Muscle of back (tissue), 11 donors: ENCODE results near the gene ZNF407. TPM values are rescaled to one million over a fixed set of nuclear protein-coding genes. Genes with fewer than 3 reads are reported as not detected.

ENCODE experiments used
- DNase-seq, 3 donors: peaks; one replicate each; pipeline versions ENCODE4 v3.0.0 to v3.0.0-alpha.2; 2013
- polyA plus RNA-seq, 10 donors: library from polyadenylated mRNA; unstranded; fragments of 120-200 nt; gene quantifications; one replicate each; pipeline ENCODE4 v1.2.1, GENCODE V29; 2013; ENCODE audit not compliant: insufficient read length in 10 of 10

Gene ZNF407
- polyA plus RNA-seq, 10 donors = 4.8 to 7.5 (median 6.0) TPM

DNA sequence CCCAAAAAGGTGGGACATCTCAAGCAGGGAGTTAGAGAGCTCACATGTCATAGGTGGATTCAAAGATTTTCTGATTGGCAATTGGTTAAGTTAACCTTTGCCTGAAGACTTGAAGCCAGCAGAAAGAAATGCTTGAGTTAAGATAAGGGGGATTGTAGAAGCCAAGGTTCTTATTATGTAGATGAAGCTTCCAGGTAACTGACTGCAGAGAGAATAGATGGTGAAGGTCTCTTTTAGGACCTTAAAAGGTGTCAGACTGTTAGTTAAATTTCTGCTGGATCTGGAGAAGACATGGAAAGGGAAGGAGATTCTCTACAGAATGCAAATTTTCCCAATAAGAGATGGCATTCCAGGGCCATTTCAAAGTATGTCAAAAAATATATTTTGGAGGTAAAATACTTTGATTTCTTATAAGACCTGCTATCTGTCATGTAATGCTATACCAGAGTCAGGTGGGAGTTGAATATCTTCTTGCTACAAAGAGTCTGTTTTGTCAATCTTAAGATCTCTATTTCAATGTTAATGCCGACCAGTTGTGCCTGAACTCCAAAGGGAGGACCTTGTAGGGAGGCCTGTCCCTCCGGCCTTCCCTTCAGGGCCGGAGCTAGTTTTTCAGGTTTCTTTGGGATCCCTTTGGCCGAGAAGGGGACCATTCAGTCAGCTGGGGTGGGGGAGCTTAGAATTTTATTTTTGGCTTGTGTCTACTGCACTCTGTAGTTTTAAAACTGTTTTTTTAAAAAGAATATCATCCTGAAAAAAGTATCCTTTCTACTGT is 330.7 kb downstream of the ZNF407 start:
- no peak for DNase-seq

DNA sequence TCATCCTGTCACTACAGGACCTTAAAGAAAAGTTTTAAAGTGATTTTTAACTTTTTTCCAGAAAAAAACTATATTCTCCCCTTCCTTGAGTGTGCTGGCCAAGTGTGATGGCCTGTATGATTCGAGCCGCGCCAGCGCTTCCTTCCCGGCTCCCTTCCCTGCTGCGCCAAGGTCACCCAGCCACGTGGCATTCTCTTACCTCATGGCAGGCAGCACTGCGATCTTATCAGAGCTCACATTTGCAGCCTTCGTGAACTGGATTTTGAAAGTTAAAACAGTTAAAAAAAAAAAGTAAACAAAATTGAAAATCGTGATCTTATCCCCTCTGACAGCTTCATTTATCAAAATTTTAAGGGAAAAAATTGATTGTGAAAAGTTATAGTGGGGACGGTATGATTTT is 331.4 kb downstream of the ZNF407 start:
- no peak for DNase-seq

DNA sequence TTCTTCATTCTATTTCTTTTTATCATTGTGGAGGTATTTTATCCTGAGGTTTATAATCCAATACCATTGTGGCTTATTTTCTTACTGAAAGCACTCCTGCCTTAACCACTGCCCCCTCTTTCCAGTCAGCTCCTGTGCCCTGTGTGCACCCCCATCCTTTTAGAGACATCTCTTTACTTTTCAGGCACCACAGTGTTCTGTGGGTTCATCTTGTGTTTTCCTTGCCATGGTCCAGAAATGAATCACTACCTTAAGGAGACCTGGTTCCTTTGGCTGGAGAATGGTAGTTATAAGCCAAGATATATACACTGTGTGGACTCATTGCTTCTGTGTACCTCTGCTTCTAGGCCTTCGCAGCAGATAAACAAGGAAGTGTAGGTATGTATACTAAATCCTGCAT is 332.9 kb downstream of the ZNF407 start:
- DNase-seq = no peak

DNA sequence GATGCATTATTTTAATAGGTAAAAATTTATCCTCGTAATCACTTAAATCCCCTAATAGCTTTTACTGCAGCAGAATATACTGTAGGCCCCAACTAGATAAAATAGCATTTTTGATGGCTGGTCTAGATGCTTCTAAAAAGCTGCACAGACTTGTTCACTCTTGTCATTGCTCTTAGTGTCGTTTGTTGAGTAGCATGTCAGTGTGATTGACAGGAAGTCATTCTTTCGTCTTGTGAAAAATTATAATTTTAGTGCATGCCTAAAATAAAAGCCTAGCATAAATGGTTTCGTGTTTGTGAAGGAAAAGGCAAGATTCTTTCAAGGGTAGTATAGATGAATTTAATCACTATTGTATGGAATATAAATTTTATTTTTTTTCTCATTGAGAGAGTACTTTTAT is 336.3 kb downstream of the ZNF407 start:
- DNase-seq = no peak

DNA sequence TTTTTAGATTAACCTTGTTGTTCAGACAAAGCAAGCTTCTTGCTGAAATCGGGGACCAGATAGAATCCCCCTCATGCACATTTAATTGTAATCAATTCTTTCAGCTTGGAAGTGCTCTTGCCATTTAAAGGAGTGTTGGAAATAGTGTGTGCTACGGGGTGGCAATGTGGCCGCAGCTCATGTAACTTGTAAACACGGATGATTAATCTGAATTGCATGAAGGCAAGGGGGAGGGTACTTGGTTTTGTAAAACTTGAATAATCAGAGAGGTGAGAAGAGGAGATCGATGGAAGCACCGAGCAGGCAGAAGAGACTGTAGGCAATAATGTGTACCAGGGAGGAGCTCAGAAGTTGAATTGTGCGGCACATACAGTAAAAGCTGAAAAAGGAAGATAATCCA is 337.8 kb downstream of the ZNF407 start:
- DNase-seq = no peak

DNA sequence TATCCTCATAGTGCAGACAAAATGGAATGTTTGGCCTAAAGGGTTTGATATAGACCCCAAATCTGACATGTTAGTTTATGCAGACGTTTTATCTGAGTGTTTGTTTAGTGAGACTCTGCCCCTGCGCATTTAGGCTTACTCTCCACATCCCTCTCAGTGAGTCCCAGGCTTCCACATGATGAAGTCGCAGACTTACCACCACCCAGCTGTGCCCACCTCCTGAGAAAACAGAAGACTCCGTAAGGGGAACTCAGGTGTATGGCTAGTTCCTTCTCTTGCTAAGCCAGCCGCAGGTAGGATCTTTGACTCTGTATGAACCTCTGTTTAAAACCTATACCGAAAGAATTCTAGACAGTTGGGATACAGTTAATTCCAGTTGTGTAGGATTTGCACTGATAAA is 338.7 kb downstream of the ZNF407 start:
- no peak for DNase-seq

DNA sequence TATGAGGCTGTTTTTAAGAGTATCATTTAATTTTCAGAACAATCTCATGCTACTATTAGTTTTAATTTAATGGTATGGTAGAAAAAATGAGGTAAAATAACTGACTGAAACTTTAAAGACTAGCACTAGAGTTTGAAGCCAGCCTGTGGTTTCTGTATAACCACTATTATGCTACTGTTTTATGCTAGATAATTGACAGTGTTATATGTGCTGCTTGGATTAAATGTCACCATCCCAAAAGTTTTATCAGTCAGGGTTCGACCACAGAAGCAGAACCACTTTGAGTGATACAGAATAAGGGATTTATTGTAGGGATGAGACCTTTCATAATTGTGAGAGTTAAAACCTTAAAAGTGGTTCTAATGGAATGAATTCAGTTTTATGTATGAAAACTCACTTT is 339.6 kb downstream of the ZNF407 start:
- DNase-seq = no peak

DNA sequence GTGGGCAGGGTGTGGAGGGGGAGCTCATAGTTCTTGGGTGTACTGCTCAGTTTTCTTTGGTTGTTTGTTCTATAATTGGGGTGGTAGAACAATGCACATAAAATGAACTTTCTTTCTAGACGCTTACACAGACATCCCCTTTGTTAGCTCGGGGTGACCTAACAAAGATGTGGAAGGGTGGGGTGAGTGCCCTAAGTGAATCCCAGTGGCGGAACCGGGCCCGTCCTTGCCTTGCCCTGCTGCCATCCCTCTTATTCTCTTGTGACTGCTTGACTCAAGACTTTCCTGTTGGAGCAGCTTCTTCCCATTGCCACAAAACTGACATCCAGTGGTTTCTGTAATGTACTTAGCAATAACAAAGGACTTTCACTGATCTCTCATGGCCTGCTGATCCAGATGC is 343.2 kb downstream of the ZNF407 start:
- DNase-seq = no peak

DNA sequence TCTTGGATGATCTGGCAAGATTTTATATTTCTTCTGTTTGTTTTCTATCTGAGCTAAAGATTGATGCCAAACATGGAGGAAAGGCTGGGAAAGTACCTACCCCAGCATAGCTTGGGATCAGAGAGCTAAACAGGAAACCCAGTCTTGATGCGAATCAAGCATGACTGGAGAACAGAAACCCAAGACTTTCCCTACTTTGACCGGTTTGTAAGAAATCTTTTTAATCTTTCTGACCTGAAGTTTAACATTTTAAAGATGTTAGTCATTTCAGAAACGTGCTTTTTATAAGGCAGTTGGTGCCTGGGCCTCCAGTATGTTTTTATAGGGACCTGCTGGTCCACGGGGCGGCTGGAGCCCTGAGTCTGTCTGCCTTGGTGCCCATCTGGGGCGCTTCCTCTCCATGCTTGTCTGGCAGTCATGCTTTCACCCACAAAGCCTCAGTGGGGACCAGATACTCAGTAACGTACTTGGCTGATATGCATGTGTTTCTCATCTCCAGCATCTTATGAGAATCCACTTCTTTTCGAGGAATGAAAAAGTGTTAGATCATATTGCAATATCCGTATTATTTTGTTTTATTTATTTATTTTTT is 344.7 kb downstream of the ZNF407 start:
- DNase-seq = no peak

DNA sequence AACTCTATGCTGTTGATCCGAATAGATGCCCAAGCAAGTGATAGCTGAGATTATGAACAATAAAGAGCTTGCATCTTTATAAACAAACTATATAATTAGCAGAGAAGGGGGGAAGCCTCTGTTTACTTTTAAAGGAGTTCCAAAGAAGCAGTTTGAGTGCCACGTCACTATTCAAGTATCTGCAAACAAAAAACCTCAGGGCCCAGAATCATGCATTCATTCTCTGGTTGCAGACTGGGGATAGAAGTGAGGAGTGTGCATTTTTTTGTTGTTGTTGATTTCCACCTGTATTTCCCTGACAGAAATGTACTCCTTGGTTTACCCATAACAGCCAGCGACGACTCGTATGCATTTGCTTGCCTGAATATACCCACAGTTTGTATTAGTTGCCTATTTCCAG is 347.0 kb downstream of the ZNF407 start:
- no peak for DNase-seq

DNA sequence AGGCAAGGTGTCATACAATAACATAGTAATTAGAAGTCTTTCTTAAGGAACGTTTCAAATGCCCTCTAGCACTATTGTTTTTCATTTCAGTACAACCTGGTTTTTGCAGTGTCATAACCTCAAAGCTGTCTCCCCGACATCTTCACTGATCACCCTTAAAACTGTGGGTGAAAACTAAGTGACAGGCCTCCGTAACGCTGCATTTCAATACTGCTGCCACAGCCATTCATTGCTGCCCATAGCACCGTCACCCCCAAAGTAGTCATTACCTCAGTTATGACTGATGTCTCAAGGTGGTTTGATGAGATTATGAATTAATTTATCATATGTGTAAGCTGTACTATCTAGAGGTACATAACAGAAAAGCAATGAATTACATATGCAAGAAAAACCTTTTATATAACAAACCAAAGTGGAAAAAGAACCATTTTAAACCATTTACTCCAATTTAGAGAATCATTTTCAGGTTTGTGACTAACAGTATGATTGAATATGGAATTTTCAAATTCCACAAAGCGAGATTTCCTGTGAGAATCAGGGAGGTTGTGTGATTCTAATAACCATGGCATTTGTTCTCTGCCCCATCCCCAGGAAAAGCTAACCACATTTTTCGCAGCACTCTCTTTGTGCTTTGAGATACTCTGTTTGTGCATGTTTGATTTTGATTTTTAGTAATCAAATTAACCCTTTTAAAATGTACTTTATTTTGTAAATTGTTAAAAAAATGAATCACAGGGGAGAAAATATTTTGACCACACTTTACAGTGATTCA is 348.3 kb downstream of the ZNF407 start:
- no peak for DNase-seq

DNA sequence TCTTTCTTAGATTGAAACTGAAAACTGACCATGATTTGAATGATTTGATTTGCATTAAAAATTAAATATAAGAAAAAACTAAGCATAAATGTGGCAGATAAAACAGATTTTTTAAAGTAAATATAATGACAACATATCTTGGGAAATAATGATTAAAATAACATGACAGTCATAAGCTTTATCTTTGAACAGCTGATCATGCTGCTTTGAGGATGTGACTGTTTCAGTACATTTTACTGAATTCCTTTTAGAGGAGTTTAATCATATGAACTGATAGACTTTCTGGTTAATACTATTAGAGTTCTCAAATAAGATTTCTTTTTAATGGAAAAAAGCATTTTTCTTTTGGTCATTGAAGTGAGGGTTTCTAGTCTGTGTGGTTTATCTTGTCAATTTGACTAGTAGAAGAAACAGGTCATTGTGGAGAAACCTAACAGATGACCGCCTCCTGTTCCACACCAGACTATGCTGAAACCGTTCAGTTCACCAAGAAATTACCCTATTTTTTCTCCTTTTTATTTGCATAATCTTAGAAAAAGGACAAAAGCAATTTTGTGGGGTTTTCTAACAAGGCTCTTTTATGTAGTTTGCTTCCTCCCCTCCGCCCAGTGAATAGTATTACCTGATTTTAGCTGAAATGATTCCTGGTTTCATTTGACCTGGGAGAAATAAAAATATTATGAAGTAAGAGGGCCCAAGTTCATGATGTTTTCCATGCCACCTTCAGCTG is 349.1 kb downstream of the ZNF407 start:
- DNase-seq = no peak

DNA sequence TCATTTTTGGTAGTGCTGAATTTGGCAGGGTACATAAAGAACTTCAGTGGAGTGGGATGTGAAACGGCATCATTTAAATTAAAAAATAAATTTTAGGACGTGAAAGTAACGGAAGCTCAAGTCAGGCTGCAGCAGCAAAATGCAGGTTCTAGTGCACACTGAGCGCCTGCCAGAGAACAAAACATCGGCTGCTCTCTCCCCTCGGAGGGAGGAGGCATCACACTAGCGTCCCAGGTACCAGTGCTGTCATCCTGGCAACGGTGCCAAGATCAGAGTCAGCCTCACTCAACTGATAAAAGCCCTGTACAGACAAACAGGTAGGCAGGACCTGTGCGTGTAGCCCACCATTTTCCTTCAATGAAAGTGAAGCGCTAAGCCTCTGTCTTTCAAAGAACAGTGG is 349.7 kb downstream of the ZNF407 start:
- no peak for DNase-seq

DNA sequence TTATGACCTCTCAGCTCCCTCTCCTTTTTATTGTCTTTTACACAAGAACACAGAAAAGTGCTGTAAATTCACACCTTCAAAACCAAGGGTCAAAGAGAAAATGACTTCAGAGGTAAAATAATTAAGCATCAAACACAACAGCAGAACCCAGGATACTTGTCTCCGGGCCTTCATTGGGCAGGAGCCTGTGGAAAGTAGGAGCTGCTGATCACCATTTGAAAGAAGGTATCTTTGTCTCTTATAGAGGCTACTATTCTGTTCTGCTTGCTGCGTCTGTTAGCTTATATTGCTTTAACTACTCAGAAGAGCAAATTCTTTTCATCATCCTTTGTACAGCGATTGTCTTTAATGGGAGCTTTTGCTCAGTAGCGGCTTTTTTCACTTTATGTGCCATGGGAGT is 350.2 kb downstream of the ZNF407 start:
- DNase-seq = no peak

DNA sequence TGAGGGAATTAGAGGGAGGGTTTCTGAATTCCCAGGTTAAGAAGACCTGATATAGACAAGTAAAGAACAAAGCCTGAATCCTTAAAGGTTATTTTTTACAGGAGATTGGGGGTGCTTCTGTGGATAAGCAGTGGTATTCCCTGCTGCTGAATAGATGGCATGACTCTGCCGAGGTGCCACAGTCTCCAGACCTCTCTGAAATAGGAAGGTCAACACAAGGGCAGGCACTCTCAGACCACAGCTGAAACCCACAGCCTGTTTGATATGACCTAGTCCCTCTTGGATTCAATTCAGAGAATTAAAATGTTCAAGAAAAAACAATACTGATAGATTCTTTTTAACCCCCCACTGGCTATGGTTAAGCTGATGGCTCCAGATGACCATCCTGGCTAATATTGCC is 351.9 kb downstream of the ZNF407 start:
- no peak for DNase-seq

DNA sequence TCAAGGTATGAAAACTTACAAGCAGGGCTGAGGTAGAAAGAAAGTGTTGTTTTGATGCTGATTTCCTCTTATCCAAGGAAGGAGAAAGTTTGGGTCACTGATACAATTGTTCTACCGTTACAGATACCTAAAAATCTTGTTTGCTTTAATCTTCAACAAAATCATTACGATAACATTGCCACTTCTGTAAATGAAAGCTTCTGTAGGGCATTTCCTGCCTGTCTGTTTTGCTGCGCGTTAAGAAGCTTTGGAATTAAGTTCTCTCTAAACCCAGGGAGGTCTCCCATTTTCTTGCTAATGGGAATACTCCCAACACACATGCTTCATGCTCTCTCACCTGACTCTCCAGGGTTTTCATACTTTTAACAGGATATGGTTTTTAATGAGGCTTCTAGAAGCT is 352.8 kb downstream of the ZNF407 start:
- no peak for DNase-seq

DNA sequence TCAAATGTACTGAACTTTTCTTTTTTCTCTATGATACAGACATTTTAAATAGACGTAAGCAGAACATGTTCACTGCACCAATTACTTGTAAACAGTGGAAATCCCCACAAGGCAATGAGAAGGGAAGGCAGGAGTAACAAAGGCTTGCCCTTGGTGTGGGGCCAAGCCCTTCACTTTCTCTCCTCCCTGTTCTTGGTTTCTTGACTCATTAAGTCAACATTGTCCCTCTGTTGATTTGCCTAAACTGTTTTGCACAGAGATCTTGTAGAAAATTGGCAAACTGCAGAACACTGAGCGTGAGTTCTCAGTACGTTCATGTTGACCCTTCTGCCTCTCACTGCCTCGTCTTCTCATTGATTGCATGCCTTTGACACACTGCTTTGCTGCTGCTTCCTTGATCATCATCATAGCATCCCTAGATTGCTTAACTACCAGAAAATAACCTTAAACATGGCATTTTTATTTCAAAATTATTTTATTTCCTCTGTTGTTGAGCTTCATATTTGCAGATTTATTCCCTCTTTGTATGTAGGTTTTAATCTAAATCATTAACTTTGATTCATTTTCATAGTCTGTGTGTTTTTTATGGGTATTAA is 353.6 kb downstream of the ZNF407 start:
- DNase-seq = peak in 2 of 3 donors; percentile 13 to 18

DNA sequence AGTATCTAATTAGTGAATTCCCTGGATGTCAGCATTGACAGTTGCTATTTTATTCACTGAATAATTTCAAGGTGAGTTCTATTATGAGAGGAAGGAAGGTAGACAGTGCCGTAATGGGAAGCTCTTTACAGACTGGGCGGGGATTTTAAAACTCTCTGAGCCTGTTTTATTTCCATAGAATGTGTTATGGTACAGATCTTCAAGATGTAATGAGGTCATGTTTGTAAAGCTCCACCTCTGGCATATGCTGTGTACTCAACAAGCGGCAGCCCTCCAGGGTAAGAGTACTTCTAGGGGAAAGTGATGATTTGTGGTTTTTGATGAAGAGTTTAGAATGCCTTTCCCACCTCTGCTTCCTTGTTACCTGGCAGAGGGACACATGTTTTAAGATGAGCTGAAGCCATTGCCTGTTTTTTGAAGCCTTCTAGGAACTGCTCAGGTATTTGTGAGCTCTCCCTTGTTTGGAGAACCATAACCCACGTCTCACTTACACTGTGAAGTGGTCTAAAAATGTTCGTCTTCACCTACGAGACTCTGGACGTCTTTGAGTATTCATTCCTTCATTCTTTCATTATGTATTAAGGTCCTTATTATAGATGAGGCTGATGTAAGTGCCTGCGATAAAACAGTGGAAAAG is 360.0 kb downstream of the ZNF407 start:
- no peak for DNase-seq

DNA sequence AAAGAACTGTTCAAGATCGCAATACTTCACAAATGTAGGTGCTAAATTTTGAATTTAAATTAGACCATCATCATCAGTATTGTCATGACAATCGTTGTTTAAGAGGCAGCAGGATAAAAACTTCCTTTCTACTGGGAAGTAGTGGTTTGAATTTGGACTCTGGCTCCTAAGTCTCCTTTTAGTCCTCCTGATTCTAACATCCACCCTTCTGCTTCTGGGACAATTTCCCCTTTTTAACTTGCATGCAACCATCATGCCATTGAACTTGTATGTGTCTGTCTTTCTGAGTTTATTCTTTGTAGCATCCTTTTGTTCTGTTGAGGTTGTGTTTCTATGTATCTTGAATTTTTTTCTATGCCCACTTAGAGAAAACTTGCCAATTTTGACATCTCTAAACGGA is 361.5 kb downstream of the ZNF407 start:
- DNase-seq = no peak

DNA sequence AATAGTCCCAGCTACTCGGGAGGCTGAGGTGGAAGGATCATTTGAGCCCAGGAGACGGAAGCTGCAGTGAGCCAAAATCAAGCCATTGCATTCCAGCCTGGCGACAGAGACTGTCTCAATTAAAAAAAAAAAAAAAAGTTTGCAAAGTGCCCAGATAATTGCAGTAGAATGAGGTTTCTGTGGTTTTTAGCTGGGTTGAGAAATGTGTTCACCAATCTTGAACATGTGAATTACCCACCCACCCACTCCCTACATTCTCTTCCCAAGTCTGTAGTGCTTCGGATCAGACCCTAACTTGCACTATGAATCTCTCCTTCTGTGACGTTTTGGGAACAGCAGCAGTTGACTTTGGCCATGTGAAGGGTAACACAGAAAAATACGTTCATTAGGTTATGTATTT is 363.9 kb downstream of the ZNF407 start:
- DNase-seq = no peak

DNA sequence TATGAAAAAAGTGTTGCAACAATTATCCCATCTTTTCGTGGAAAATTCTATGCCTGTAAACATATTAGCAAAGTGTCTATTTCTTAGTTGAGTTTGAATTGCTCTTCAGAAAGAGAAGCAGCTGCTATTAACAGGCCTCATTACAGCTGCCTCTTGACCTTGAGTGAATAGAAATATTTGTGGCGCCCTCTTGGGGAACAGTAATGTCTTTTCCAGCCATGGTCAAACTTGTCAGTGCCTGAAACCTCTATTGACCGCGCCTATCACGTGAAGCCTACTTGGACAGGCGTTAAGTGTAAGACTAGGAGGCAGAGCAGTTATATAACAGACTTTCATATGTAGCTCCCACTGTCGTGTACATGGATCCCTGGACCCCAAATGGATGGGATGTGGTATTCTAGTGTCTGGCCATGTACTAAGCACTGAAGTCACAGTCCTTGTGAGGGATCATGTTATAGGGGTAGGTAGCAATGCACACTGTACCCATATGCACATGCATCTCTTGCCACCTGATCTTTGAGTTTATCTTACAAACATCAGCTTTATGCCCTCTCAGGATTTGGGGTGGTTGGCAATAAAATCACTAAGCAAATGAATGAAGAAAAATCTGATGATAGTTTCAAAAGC is 366.3 kb downstream of the ZNF407 start:
- DNase-seq = peak; percentile 22 to 59 (median 26)
